ENCODE results near the gene TEX22.

Gene TEX22

DNA sequence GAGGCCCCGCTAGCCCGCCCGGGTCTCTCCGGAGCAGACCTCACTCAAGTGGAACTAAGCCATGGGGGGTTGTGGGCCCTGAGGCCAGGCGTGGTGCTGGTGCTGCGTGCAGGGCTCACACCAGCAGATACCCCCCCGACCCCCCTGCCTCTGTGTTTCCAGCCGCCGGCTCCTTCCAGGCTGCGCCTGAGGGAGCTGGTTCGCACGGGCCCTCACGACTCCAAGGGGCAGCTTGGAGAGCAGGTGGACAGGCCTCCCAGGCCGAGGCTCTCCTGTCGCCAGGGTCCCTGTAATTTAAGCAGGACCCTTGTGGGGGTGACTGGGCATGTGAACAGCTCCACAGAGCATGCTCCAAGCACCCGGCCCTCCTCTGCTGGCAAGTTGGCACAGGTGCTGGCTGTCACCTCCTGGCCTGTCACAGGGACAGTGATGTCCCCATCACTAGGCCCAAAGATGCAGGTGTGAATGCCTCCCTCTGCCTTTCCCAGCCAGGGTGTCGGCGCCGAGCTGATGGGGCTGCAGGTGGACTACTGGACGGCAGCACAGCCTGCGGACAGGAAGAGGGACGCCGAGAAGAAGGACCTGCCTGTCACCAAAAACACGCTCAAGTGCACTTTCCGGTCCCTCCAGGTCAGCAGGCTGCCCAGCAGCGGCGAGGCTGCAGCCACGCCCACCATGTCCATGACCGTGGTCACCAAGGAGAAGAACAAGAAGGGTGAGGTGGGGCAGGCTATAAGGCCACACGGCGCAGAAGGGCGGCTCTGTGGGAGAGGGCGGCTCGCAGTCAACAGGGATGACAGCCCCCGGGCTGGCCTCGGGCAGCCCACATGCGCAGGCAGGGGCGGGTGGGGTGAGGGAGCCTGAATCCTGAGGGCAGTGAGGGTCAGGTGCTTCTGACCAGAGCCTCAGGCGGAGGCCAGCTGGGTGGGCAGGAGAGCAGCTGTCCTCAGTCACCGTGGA is 5.9 kb upstream of the TEX22 start:
- Histone ChIP-seq H3K27ac (ENCODE audit: insufficient read depth in 1 of 2, low read depth in 1 of 2, low read length in 2 of 2, poor library complexity in 1 of 2, severe bottlenecking in 2 of 2) (no peak overlapping the region), H3K27me3 (replicated peaks in 2 of 5; ENCODE audit: control insufficient read depth in 4 of 5, insufficient read depth in 5 of 5, low read length in 4 of 5) (no peaks in the 10 kb centered on the region), H3K9me3 (ENCODE audit: control extremely low read depth in 1 of 5, control insufficient read depth in 4 of 5, insufficient read depth in 2 of 5, low read depth in 1 of 5, low read length in 4 of 5) (no peaks in the 10 kb centered on the region), H3K4me1 (ENCODE audit: control extremely low read depth in 1 of 4, control insufficient read depth in 4 of 4, insufficient read depth in 4 of 4, low read length in 3 of 4) (peaks cover 0 to 54% (median 34%) of the 10 kb centered on the region in 4 experiments), H3K36me3 (ENCODE audit: control insufficient read depth in 4 of 4, insufficient read depth in 4 of 4, low read length in 3 of 4) (peaks cover 0 to 12% (median 6%) of the 10 kb centered on the region in 4 experiments), H3K4me3 (ENCODE audit: control insufficient read depth in 1 of 7, extremely low read depth in 1 of 7, insufficient read depth in 4 of 7, low read depth in 2 of 7, low read length in 6 of 7) (no peak overlapping the region)
- POLR2A ChIA-PET, result interaction anchor here (0.6 kb wide), 1 partner anchor 429 kb away, joined by 5 read pairs; no protein-coding TSS in a partner anchor
- no peak for DNase-seq
- WGBS (ENCODE audit: insufficient coverage), result 98% methylated on average over 33 of the region's 40 CpGs
- CTCF ChIA-PET, result interaction anchor here (1.2 to 4.5 kb wide), 3 partner anchors 14 to 21 kb away, joined by 3 to 24 read pairs (median 5); no protein-coding TSS in a partner anchor

GRCh38 chr14:105393151-105393550 is 5.2 kb upstream of the TEX22 start:
- Histone ChIP-seq H3K27ac (ENCODE audit: insufficient read depth in 1 of 2, low read depth in 1 of 2, low read length in 2 of 2, poor library complexity in 1 of 2, severe bottlenecking in 2 of 2) (no peak overlapping the region), H3K27me3 (replicated peaks in 2 of 5; ENCODE audit: control insufficient read depth in 4 of 5, insufficient read depth in 5 of 5, low read length in 4 of 5) (no peaks in the 10 kb centered on the region), H3K36me3 (ENCODE audit: control insufficient read depth in 4 of 4, insufficient read depth in 4 of 4, low read length in 3 of 4) (peaks cover 0 to 9% (median 4%) of the 10 kb centered on the region in 4 experiments), H3K4me1 (ENCODE audit: control extremely low read depth in 1 of 4, control insufficient read depth in 4 of 4, insufficient read depth in 4 of 4, low read length in 3 of 4) (peaks cover 0 to 60% (median 40%) of the 10 kb centered on the region in 4 experiments), H3K4me3 (ENCODE audit: control insufficient read depth in 1 of 7, extremely low read depth in 1 of 7, insufficient read depth in 4 of 7, low read depth in 2 of 7, low read length in 6 of 7) (no peak overlapping the region), H3K9me3 (ENCODE audit: control extremely low read depth in 1 of 5, control insufficient read depth in 4 of 5, insufficient read depth in 2 of 5, low read depth in 1 of 5, low read length in 4 of 5) (no peaks in the 10 kb centered on the region)
- ChIA-PET POLR2A (no interaction called here), CTCF (interaction anchor here (4.5 kb wide), 1 partner anchor 21 kb away, joined by 24 read pairs; no protein-coding TSS in a partner anchor)
- 96% methylated on average over 14 of the region's 14 CpGs for WGBS (ENCODE audit: insufficient coverage)
- DNase-seq, result no peak

- H3K27ac ChIP-seq (ENCODE audit: insufficient read depth in 1 of 2, low read depth in 1 of 2, low read length in 2 of 2, poor library complexity in 1 of 2, severe bottlenecking in 2 of 2), result no peak overlapping the region
- 90% methylated on average over 21 of the region's 25 CpGs for WGBS (ENCODE audit: insufficient coverage)
- POLR2A ChIA-PET, result interaction anchor here (0.5 kb wide), 1 partner anchor 14 kb away, joined by 4 read pairs; no protein-coding TSS in a partner anchor
- no peaks in the 10 kb centered on the region for H3K9me3 ChIP-seq (ENCODE audit: control extremely low read depth in 1 of 5, control insufficient read depth in 4 of 5, insufficient read depth in 2 of 5, low read depth in 1 of 5, low read length in 4 of 5)
- peaks cover 0 to 13% (median 7%) of the 10 kb centered on the region in 4 experiments for H3K36me3 ChIP-seq (ENCODE audit: control insufficient read depth in 4 of 4, insufficient read depth in 4 of 4, low read length in 3 of 4)
- CTCF ChIA-PET, result interaction anchor here (4.5 kb wide), 1 partner anchor 22 kb away, joined by 24 read pairs; no protein-coding TSS in a partner anchor
- DNase-seq, result no peak
- peaks cover 0 to 59% (median 39%) of the 10 kb centered on the region in 4 experiments for H3K4me1 ChIP-seq (ENCODE audit: control extremely low read depth in 1 of 4, control insufficient read depth in 4 of 4, insufficient read depth in 4 of 4, low read length in 3 of 4)
- no peak overlapping the region for H3K4me3 ChIP-seq (ENCODE audit: control insufficient read depth in 1 of 7, extremely low read depth in 1 of 7, insufficient read depth in 4 of 7, low read depth in 2 of 7, low read length in 6 of 7)
- H3K27me3 ChIP-seq (replicated peaks in 2 of 5; ENCODE audit: control insufficient read depth in 4 of 5, insufficient read depth in 5 of 5, low read length in 4 of 5), result no peaks in the 10 kb centered on the region
These were observed 3.4 kb upstream of the TEX22 start for GRCh38 chr14:105394714-105395537.

DNA sequence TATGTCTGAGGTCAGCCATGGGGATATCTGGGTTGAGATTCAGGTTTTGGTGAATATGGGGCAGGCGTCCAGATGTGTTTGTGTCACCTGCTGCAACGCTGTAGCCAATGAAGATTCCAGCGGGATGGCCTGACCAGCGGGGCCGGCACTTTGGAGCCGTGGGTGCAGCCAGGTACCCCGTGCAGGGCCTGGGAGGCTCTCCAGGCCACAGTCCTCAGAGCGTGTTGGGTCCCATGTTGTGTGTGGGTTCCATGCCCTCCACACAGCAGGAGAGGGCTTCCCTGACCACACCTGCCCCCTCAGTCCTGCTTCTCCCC is 2.8 kb upstream of the TEX22 start:
- POLR2A ChIA-PET, result interaction anchor here (0.5 kb wide), 1 partner anchor 14 kb away, joined by 4 read pairs; no protein-coding TSS in a partner anchor
- Histone ChIP-seq H3K27ac (ENCODE audit: insufficient read depth in 1 of 2, low read depth in 1 of 2, low read length in 2 of 2, poor library complexity in 1 of 2, severe bottlenecking in 2 of 2) (no peak overlapping the region), H3K36me3 (ENCODE audit: control insufficient read depth in 4 of 4, insufficient read depth in 4 of 4, low read length in 3 of 4) (peaks cover 0 to 18% (median 13%) of the 10 kb centered on the region in 4 experiments), H3K4me1 (ENCODE audit: control extremely low read depth in 1 of 4, control insufficient read depth in 4 of 4, insufficient read depth in 4 of 4, low read length in 3 of 4) (peaks cover 0 to 54% (median 37%) of the 10 kb centered on the region in 4 experiments), H3K9me3 (ENCODE audit: control extremely low read depth in 1 of 5, control insufficient read depth in 4 of 5, insufficient read depth in 2 of 5, low read depth in 1 of 5, low read length in 4 of 5) (peaks cover 0 to 4% (median 0%) of the 10 kb centered on the region in 5 experiments), H3K27me3 (replicated peaks in 2 of 5; ENCODE audit: control insufficient read depth in 4 of 5, insufficient read depth in 5 of 5, low read length in 4 of 5) (no peaks in the 10 kb centered on the region), H3K4me3 (ENCODE audit: control insufficient read depth in 1 of 7, extremely low read depth in 1 of 7, insufficient read depth in 4 of 7, low read depth in 2 of 7, low read length in 6 of 7) (no peak overlapping the region)
- 97% methylated on average over 8 of the region's 8 CpGs for WGBS (ENCODE audit: insufficient coverage)
- CTCF ChIA-PET, result interaction anchor here (1.3 to 4.5 kb wide), 2 partner anchors 16 to 23 kb away, joined by 5 to 24 read pairs; no protein-coding TSS in a partner anchor
- DNase-seq, result no peak

- no peaks in the 10 kb centered on the region for H3K27me3 ChIP-seq (replicated peaks in 2 of 5; ENCODE audit: control insufficient read depth in 4 of 5, insufficient read depth in 5 of 5, low read length in 4 of 5)
- CTCF ChIA-PET, result interaction anchor here (0.7 to 2.0 kb wide), 7 partner anchors 9 to 92 kb away, joined by 3 to 7 read pairs (median 3); no protein-coding TSS in a partner anchor
- peaks cover 0 to 47% (median 31%) of the 10 kb centered on the region in 4 experiments for H3K4me1 ChIP-seq (ENCODE audit: control extremely low read depth in 1 of 4, control insufficient read depth in 4 of 4, insufficient read depth in 4 of 4, low read length in 3 of 4)
- 97% methylated on average over 11 of the region's 13 CpGs for WGBS (ENCODE audit: insufficient coverage)
- H3K4me3 ChIP-seq (ENCODE audit: control insufficient read depth in 1 of 7, extremely low read depth in 1 of 7, insufficient read depth in 4 of 7, low read depth in 2 of 7, low read length in 6 of 7), result peak overlapping the region in 5 of 7 experiments; percentile 63 to 83 (median 73)
- POLR2A ChIA-PET, result interaction anchor here (0.8 kb wide), 2 partner anchors 14 to 295 kb away, joined by 3 read pairs; no protein-coding TSS in a partner anchor
- H3K27ac ChIP-seq (ENCODE audit: insufficient read depth in 1 of 2, low read depth in 1 of 2, low read length in 2 of 2, poor library complexity in 1 of 2, severe bottlenecking in 2 of 2), result peak overlapping the region; percentile 77 to 87
- DNase-seq, result no peak
- H3K36me3 ChIP-seq (ENCODE audit: control insufficient read depth in 4 of 4, insufficient read depth in 4 of 4, low read length in 3 of 4), result peaks cover 2 to 24% (median 22%) of the 10 kb centered on the region in 4 experiments
- peaks cover 0 to 5% (median 0%) of the 10 kb centered on the region in 5 experiments for H3K9me3 ChIP-seq (ENCODE audit: control extremely low read depth in 1 of 5, control insufficient read depth in 4 of 5, insufficient read depth in 2 of 5, low read depth in 1 of 5, low read length in 4 of 5)
These were observed 897 bp upstream of the TEX22 start for GRCh38 chr14:105397350-105397931.

- CTCF ChIA-PET, result interaction anchor here (0.6 to 2.6 kb wide), 9 partner anchors 9 to 91 kb away, joined by 3 to 10 read pairs (median 4); no protein-coding TSS in a partner anchor
- 17% methylated on average over 28 of the region's 41 CpGs for WGBS (ENCODE audit: insufficient coverage)
These were observed 558 bp downstream of the TEX22 start for GRCh38 chr14:105398726-105399465.

More at GRCh38 chr14:105398726-105399465, 558 bp downstream of the TEX22 start:
- peak overlapping the region; percentile 44 to 83 (median 72) for H3K4me3 ChIP-seq (ENCODE audit: control insufficient read depth in 1 of 7, extremely low read depth in 1 of 7, insufficient read depth in 4 of 7, low read depth in 2 of 7, low read length in 6 of 7)
- peaks cover 2 to 24% (median 20%) of the 10 kb centered on the region in 4 experiments for H3K36me3 ChIP-seq (ENCODE audit: control insufficient read depth in 4 of 4, insufficient read depth in 4 of 4, low read length in 3 of 4)
- peak; percentile 68 to 91 (median 86) for DNase-seq
- peak overlapping the region; percentile 77 to 87 for H3K27ac ChIP-seq (ENCODE audit: insufficient read depth in 1 of 2, low read depth in 1 of 2, low read length in 2 of 2, poor library complexity in 1 of 2, severe bottlenecking in 2 of 2)
- H3K4me1 ChIP-seq (ENCODE audit: control extremely low read depth in 1 of 4, control insufficient read depth in 4 of 4, insufficient read depth in 4 of 4, low read length in 3 of 4), result peaks cover 0 to 47% (median 31%) of the 10 kb centered on the region in 4 experiments
- no peaks in the 10 kb centered on the region for H3K27me3 ChIP-seq (replicated peaks in 2 of 5; ENCODE audit: control insufficient read depth in 4 of 5, insufficient read depth in 5 of 5, low read length in 4 of 5)
- POLR2A ChIA-PET, result interaction anchor here (0.6 to 1.0 kb wide), 4 partner anchors 13 to 336 kb away, joined by 3 to 4 read pairs (median 4); no protein-coding TSS in a partner anchor
- peaks cover 0 to 5% (median 0%) of the 10 kb centered on the region in 5 experiments for H3K9me3 ChIP-seq (ENCODE audit: control extremely low read depth in 1 of 5, control insufficient read depth in 4 of 5, insufficient read depth in 2 of 5, low read depth in 1 of 5, low read length in 4 of 5)
